ENCODE measurements around the gene CSMD2.

The CSMD2 gene

GRCh38 chr1:33984906-33985565 lies 180.0 kb downstream of the CSMD2 start:
- no peak overlapping the region for H2AK5ac ChIP-seq (ENCODE audit: low read length)
- no peak overlapping the region for H2BK5ac ChIP-seq (ENCODE audit: low read length)
- H3K4ac ChIP-seq (ENCODE audit: low read depth, low read length): no peak overlapping the region
- H3K79me2 ChIP-seq (ENCODE audit: control insufficient read depth, insufficient read depth, low read length): no peaks in the 10 kb centered on the region
- no peaks in the 10 kb centered on the region for H3K36me3 ChIP-seq (ENCODE audit: control insufficient read depth, insufficient read depth, low read length)
- no peak overlapping the region for H3K27ac ChIP-seq (ENCODE audit: low read depth, low read length)
- no peaks in the 10 kb centered on the region for H3K4me1 ChIP-seq (ENCODE audit: control insufficient read depth, low read depth, low read length)
- no peak overlapping the region for H2BK15ac ChIP-seq (replicated peaks; ENCODE audit: low read depth)
- H3K79me1 ChIP-seq (ENCODE audit: low read length): no peaks in the 10 kb centered on the region
- no peak overlapping the region for H3K18ac ChIP-seq (ENCODE audit: low read length)
- DNase-seq: no peak
- H3K27me3 ChIP-seq (ENCODE audit: insufficient read depth, low read length, poor library complexity): no peaks in the 10 kb centered on the region
- no peak overlapping the region for H3K9ac ChIP-seq (ENCODE audit: low read length)
- H4K5ac ChIP-seq (ENCODE audit: low read length): no peak overlapping the region
- no peak overlapping the region for H4K8ac ChIP-seq (ENCODE audit: low read depth, low read length)
- no peak overlapping the region for H2BK120ac ChIP-seq (ENCODE audit: low read depth, low read length)
- H3K23ac ChIP-seq (ENCODE audit: low read length): peak overlapping the region; percentile 66
- no CpG with 5 or more reads among the region's 13 CpGs for WGBS (ENCODE audit: extremely low coverage, insufficient coverage, low lambda C conversion rate)
- no peak overlapping the region for H3K4me2 ChIP-seq (ENCODE audit: low read length)
- peak overlapping the region; percentile 60 for H3K56ac ChIP-seq (ENCODE audit: low read length)
- H3K4me3 ChIP-seq (ENCODE audit: low read length): no peak overlapping the region

- no peak overlapping the region for H3K4me2 ChIP-seq (ENCODE audit: low read length)
- no peak overlapping the region for H2AK5ac ChIP-seq (ENCODE audit: low read length)
- no peak overlapping the region for H3K18ac ChIP-seq (ENCODE audit: low read length)
- no peak for DNase-seq
- no peak overlapping the region for H4K8ac ChIP-seq (ENCODE audit: low read depth, low read length)
- no peak overlapping the region for H3K4me3 ChIP-seq (ENCODE audit: low read length)
- no peak overlapping the region for H3K9ac ChIP-seq (ENCODE audit: low read length)
- H3K4me1 ChIP-seq (ENCODE audit: control insufficient read depth, low read depth, low read length): no peaks in the 10 kb centered on the region
- H3K56ac ChIP-seq (ENCODE audit: low read length): no peak overlapping the region
- H3K79me1 ChIP-seq (ENCODE audit: low read length): no peaks in the 10 kb centered on the region
- H3K79me2 ChIP-seq (ENCODE audit: control insufficient read depth, insufficient read depth, low read length): no peaks in the 10 kb centered on the region
- no peak overlapping the region for H3K4ac ChIP-seq (ENCODE audit: low read depth, low read length)
- no CpG with 5 or more reads among the region's 5 CpGs for WGBS (ENCODE audit: extremely low coverage, insufficient coverage, low lambda C conversion rate)
- no peaks in the 10 kb centered on the region for H3K36me3 ChIP-seq (ENCODE audit: control insufficient read depth, insufficient read depth, low read length)
- no peak overlapping the region for H2BK15ac ChIP-seq (replicated peaks; ENCODE audit: low read depth)
- H3K27ac ChIP-seq (ENCODE audit: low read depth, low read length): no peak overlapping the region
- no peak overlapping the region for H2BK5ac ChIP-seq (ENCODE audit: low read length)
- H3K23ac ChIP-seq (ENCODE audit: low read length): no peak overlapping the region
- H2BK120ac ChIP-seq (ENCODE audit: low read depth, low read length): no peak overlapping the region
- no peak overlapping the region for H4K5ac ChIP-seq (ENCODE audit: low read length)
- no peaks in the 10 kb centered on the region for H3K27me3 ChIP-seq (ENCODE audit: insufficient read depth, low read length, poor library complexity)
These were observed 182.6 kb downstream of the CSMD2 start for GRCh38 chr1:33982419-33982818.

GRCh38 chr1:33979341-33979740 lies 185.7 kb downstream of the CSMD2 start:
- Histone ChIP-seq H3K27ac (ENCODE audit: low read depth, low read length) (no peak overlapping the region), H3K9ac (ENCODE audit: low read length) (no peak overlapping the region), H3K18ac (ENCODE audit: low read length) (no peak overlapping the region), H3K56ac (ENCODE audit: low read length) (no peak overlapping the region), H3K4me3 (ENCODE audit: low read length) (no peak overlapping the region), H2BK15ac (replicated peaks; ENCODE audit: low read depth) (no peak overlapping the region), H3K79me1 (ENCODE audit: low read length) (no peaks in the 10 kb centered on the region), H2BK120ac (ENCODE audit: low read depth, low read length) (no peak overlapping the region), H3K4me1 (ENCODE audit: control insufficient read depth, low read depth, low read length) (no peaks in the 10 kb centered on the region), H4K8ac (ENCODE audit: low read depth, low read length) (no peak overlapping the region), H2AK5ac (ENCODE audit: low read length) (no peak overlapping the region), H3K36me3 (ENCODE audit: control insufficient read depth, insufficient read depth, low read length) (no peaks in the 10 kb centered on the region), H3K4me2 (ENCODE audit: low read length) (no peak overlapping the region), H3K23ac (ENCODE audit: low read length) (no peak overlapping the region), H3K4ac (ENCODE audit: low read depth, low read length) (no peak overlapping the region), H3K79me2 (ENCODE audit: control insufficient read depth, insufficient read depth, low read length) (no peaks in the 10 kb centered on the region), H3K27me3 (ENCODE audit: insufficient read depth, low read length, poor library complexity) (no peaks in the 10 kb centered on the region), H4K5ac (ENCODE audit: low read length) (no peak overlapping the region), H2BK5ac (ENCODE audit: low read length) (no peak overlapping the region)
- no peak for DNase-seq
- no CpG with 5 or more reads among the region's 4 CpGs for WGBS (ENCODE audit: extremely low coverage, insufficient coverage, low lambda C conversion rate)

DNA sequence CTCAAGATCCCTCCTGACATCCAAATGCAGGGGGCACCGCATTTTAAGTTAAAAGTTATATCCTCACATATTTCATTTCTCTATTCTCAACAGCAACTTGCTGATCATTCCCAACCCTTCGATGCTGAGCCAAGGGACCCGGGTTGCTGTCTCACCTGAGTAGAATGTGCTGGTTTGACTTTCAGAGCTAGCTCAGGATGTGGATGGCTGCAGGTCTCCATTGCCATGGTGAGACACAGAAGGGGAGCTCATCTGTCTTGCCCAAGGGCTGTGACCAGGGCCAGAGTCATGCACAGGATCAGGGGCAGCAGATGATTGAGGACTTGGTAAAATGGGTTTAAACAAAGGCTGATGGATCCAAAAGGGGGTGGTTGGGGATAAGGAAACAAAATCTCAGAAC lies 189.1 kb downstream of the CSMD2 start:
- no peaks in the 10 kb centered on the region for H3K36me3 ChIP-seq (ENCODE audit: control insufficient read depth, insufficient read depth, low read length)
- no peak overlapping the region for H3K4ac ChIP-seq (ENCODE audit: low read depth, low read length)
- H2BK5ac ChIP-seq (ENCODE audit: low read length): no peak overlapping the region
- H3K4me2 ChIP-seq (ENCODE audit: low read length): no peak overlapping the region
- WGBS (ENCODE audit: extremely low coverage, insufficient coverage, low lambda C conversion rate): no CpG with 5 or more reads among the region's 3 CpGs
- H3K79me1 ChIP-seq (ENCODE audit: low read length): no peaks in the 10 kb centered on the region
- no peak for DNase-seq
- no peaks in the 10 kb centered on the region for H3K4me1 ChIP-seq (ENCODE audit: control insufficient read depth, low read depth, low read length)
- no peak overlapping the region for H3K4me3 ChIP-seq (ENCODE audit: low read length)
- no peaks in the 10 kb centered on the region for H3K27me3 ChIP-seq (ENCODE audit: insufficient read depth, low read length, poor library complexity)
- no peak overlapping the region for H4K8ac ChIP-seq (ENCODE audit: low read depth, low read length)
- H3K27ac ChIP-seq (ENCODE audit: low read depth, low read length): no peak overlapping the region
- no peaks in the 10 kb centered on the region for H3K79me2 ChIP-seq (ENCODE audit: control insufficient read depth, insufficient read depth, low read length)
- H2BK120ac ChIP-seq (ENCODE audit: low read depth, low read length): no peak overlapping the region
- no peak overlapping the region for H2AK5ac ChIP-seq (ENCODE audit: low read length)
- H3K9ac ChIP-seq (ENCODE audit: low read length): no peak overlapping the region
- no peak overlapping the region for H3K56ac ChIP-seq (ENCODE audit: low read length)
- no peak overlapping the region for H3K23ac ChIP-seq (ENCODE audit: low read length)
- no peak overlapping the region for H4K5ac ChIP-seq (ENCODE audit: low read length)
- no peak overlapping the region for H2BK15ac ChIP-seq (replicated peaks; ENCODE audit: low read depth)
- H3K18ac ChIP-seq (ENCODE audit: low read length): no peak overlapping the region

DNA sequence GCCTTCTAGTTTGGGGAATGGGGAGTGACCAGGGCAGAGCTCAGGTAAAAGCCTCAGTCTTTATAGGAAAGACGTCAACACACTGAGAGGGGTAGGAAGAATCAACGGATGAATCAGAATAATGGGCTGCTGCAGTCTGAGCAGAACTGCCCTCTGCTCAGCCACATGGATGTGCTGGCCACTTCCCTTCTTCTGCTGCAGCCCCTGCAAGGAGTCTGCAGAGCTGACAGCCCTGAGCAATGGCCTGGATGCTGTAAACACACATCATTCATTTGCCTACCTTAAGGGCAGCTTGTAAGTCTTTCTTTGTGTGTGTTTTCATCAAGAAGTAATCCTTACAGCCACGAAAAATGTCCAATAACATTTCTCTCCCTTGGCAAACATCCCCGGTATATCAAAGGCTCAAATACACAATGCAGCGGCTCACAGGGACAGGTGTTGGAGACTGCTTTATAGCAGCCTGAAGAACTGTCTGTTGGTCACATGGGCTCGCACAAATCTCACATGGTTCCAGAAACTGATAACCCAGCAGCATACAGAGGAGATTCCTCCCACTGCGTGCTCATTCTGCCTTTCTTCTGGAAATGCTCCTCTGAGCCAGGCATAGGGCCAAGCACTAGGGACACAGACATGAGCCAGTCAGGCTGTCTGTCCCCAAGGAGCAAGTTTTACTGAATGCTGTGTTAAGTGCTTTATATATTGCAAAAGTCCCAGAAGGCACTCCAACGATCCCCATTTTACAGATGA lies 191.1 kb downstream of the CSMD2 start:
- Histone ChIP-seq H3K4me3 (ENCODE audit: low read length) (no peak overlapping the region), H2BK5ac (ENCODE audit: low read length) (no peak overlapping the region), H4K8ac (ENCODE audit: low read depth, low read length) (no peak overlapping the region), H3K36me3 (ENCODE audit: control insufficient read depth, insufficient read depth, low read length) (no peaks in the 10 kb centered on the region), H3K4me1 (ENCODE audit: control insufficient read depth, low read depth, low read length) (no peaks in the 10 kb centered on the region), H3K56ac (ENCODE audit: low read length) (no peak overlapping the region), H3K79me2 (ENCODE audit: control insufficient read depth, insufficient read depth, low read length) (no peaks in the 10 kb centered on the region), H3K4ac (ENCODE audit: low read depth, low read length) (no peak overlapping the region), H3K4me2 (ENCODE audit: low read length) (no peak overlapping the region), H2BK120ac (ENCODE audit: low read depth, low read length) (no peak overlapping the region), H3K27me3 (ENCODE audit: insufficient read depth, low read length, poor library complexity) (no peaks in the 10 kb centered on the region), H4K5ac (ENCODE audit: low read length) (no peak overlapping the region), H2AK5ac (ENCODE audit: low read length) (no peak overlapping the region), H3K79me1 (ENCODE audit: low read length) (no peaks in the 10 kb centered on the region), H3K27ac (ENCODE audit: low read depth, low read length) (no peak overlapping the region), H3K23ac (ENCODE audit: low read length) (no peak overlapping the region), H2BK15ac (replicated peaks; ENCODE audit: low read depth) (no peak overlapping the region), H3K18ac (ENCODE audit: low read length) (no peak overlapping the region), H3K9ac (ENCODE audit: low read length) (no peak overlapping the region)
- WGBS (ENCODE audit: extremely low coverage, insufficient coverage, low lambda C conversion rate): no CpG with 5 or more reads among the region's 8 CpGs
- DNase-seq: no peak

All from mesendoderm (in vitro differentiated cells).